ENCODE results near the gene TNIP2. TPM values are rescaled to one million over a fixed set of nuclear protein-coding genes. Genes with fewer than 3 reads are reported as not detected.

The TNIP2 gene
- total RNA-seq, 4 donors from 2014 or later: 56.1 to 85.5 (median 75.4) TPM

GRCh38 chr4:2803624-2804448, 47.7 kb upstream of the TNIP2 start:
- no peak for TF ChIP-seq EP300 (IDR thresholded peaks at IDR 0.05)
- no peak for TF ChIP-seq POLR2A (IDR thresholded peaks at IDR 0.05; ENCODE audit: low read depth)
- TF ChIP-seq POLR2AphosphoS5 (IDR thresholded peaks at IDR 0.05): peak in 1 of 2 donors; percentile 19
- TF ChIP-seq CTCF (IDR thresholded peaks at IDR 0.05): no peak
- Histone ChIP-seq H3K9me3 (no peaks in the 10 kb centered on the region), H3K27ac (replicated peaks in 1 of 4) (peak overlapping the region; percentile 47 to 63 (median 50)), H3K27me3 (no peaks in the 10 kb centered on the region), H3K4me1 (peaks cover 94 to 95% (median 94%) of the 10 kb centered on the region in 4 donors), H3K36me3 (no peaks in the 10 kb centered on the region), H3K4me3 (no peak overlapping the region)
- intact Hi-C loops (cut with DNase I): no loop called here
- DNase-seq (ENCODE audit: extremely low spot score): no peak
- 80% methylated on average over 16 of the region's 20 CpGs for WGBS

GRCh38 chr4:2802618-2803531, 46.7 kb upstream of the TNIP2 start:
- 94% methylated on average over 23 of the region's 27 CpGs for WGBS
- Histone ChIP-seq H3K4me3 (no peak overlapping the region), H3K27ac (replicated peaks in 1 of 4) (peak overlapping the region in 2 of 4 donors; percentile 10 to 23), H3K36me3 (no peaks in the 10 kb centered on the region), H3K4me1 (peaks cover 96 to 97% (median 97%) of the 10 kb centered on the region in 4 donors), H3K27me3 (no peaks in the 10 kb centered on the region), H3K9me3 (no peaks in the 10 kb centered on the region)
- TF ChIP-seq CTCF (IDR thresholded peaks at IDR 0.05) (no peak), EP300 (IDR thresholded peaks at IDR 0.05) (no peak), POLR2AphosphoS5 (IDR thresholded peaks at IDR 0.05) (no peak), POLR2A (IDR thresholded peaks at IDR 0.05; ENCODE audit: low read depth) (no peak)
- intact Hi-C loops (cut with DNase I): no loop called here
- DNase-seq (ENCODE audit: extremely low spot score): no peak

- Histone ChIP-seq H3K4me1 (peaks cover 96 to 97% (median 97%) of the 10 kb centered on the region in 4 donors), H3K27me3 (no peaks in the 10 kb centered on the region), H3K4me3 (peak overlapping the region; percentile 25 to 48 (median 28)), H3K36me3 (no peaks in the 10 kb centered on the region), H3K27ac (replicated peaks in 1 of 4) (peak overlapping the region; percentile 67 to 82 (median 80)), H3K9me3 (no peaks in the 10 kb centered on the region)
- WGBS: 55% methylated on average over 10 of the region's 29 CpGs
- intact Hi-C loops (cut with DNase I): no loop called here
- DNase-seq (ENCODE audit: extremely low spot score): no peak
- TF ChIP-seq CTCF (IDR thresholded peaks at IDR 0.05) (no peak), POLR2AphosphoS5 (IDR thresholded peaks at IDR 0.05) (peak; percentile 30 to 37)
Measured at GRCh38 chr4:2800691-2801596, 44.8 kb upstream of the TNIP2 start.

- no peaks in the 10 kb centered on the region for H3K9me3 ChIP-seq
- H3K4me3 ChIP-seq: peak overlapping the region; percentile 25 to 48 (median 28)
- H3K4me1 ChIP-seq: peaks cover 96 to 97% (median 97%) of the 10 kb centered on the region in 4 donors
- H3K36me3 ChIP-seq: no peaks in the 10 kb centered on the region
- 72% methylated on average over 9 of the region's 23 CpGs for WGBS
- TF ChIP-seq CTCF (IDR thresholded peaks at IDR 0.05): no peak
- no peak for TF ChIP-seq POLR2AphosphoS5 (IDR thresholded peaks at IDR 0.05)
- TF ChIP-seq EP300 (IDR thresholded peaks at IDR 0.05): no peak
- no peak for TF ChIP-seq POLR2A (IDR thresholded peaks at IDR 0.05; ENCODE audit: low read depth)
- H3K27ac ChIP-seq (replicated peaks in 1 of 4): peak overlapping the region; percentile 67 to 82 (median 80)
- no peak for DNase-seq (ENCODE audit: extremely low spot score)
- intact Hi-C loops (cut with DNase I): no loop called here
- H3K27me3 ChIP-seq: no peaks in the 10 kb centered on the region
Measured at GRCh38 chr4:2799971-2800690, 44.0 kb upstream of the TNIP2 start.

All from esophagus muscularis mucosa (tissue), 4 donors.